ENCODE data around the gene LAP3.

- TF ChIP-seq, protein P1, sequence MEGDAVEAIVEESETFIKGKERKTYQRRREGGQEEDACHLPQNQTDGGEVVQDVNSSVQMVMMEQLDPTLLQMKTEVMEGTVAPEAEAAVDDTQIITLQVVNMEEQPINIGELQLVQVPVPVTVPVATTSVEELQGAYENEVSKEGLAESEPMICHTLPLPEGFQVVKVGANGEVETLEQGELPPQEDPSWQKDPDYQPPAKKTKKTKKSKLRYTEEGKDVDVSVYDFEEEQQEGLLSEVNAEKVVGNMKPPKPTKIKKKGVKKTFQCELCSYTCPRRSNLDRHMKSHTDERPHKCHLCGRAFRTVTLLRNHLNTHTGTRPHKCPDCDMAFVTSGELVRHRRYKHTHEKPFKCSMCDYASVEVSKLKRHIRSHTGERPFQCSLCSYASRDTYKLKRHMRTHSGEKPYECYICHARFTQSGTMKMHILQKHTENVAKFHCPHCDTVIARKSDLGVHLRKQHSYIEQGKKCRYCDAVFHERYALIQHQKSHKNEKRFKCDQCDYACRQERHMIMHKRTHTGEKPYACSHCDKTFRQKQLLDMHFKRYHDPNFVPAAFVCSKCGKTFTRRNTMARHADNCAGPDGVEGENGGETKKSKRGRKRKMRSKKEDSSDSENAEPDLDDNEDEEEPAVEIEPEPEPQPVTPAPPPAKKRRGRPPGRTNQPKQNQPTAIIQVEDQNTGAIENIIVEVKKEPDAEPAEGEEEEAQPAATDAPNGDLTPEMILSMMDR (IDR thresholded peaks at IDR 0.05 in 8 of 11, conservative IDR thresholded peaks at IDR 0.05 in 3 of 11) = no peak
- no peak for TF ChIP-seq POLR2A (IDR thresholded peaks at IDR 0.05)
- no peak for TF ChIP-seq POLR2AphosphoS5 (IDR thresholded peaks at IDR 0.05)
Observed at GRCh38 chr4:17528551-17529165, 48.3 kb upstream of the LAP3 start.

All from spleen (tissue), 7 donors.